ENCODE results near the gene C3orf18.

DNA sequence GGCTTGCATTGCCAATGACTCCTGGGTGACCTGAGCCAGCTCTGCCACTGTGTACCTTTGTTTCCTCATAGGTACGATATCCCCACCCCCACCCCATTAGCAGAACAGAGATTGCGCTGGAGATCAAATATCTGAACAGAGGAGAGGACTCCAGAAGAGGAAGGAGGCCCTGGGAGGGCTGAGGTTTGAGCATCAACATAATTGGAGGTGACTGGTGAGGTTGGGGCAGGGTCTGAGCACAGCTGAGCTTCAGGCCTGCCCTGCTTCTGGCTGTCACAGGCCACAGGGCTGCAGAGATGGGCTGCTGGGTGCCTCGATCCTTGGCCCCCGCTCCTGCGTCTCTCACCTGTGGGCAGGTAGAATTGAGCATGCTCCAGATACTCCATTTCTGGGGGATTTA is 42.8 kb downstream of the C3orf18 start:
- TF ChIP-seq, protein P1, sequence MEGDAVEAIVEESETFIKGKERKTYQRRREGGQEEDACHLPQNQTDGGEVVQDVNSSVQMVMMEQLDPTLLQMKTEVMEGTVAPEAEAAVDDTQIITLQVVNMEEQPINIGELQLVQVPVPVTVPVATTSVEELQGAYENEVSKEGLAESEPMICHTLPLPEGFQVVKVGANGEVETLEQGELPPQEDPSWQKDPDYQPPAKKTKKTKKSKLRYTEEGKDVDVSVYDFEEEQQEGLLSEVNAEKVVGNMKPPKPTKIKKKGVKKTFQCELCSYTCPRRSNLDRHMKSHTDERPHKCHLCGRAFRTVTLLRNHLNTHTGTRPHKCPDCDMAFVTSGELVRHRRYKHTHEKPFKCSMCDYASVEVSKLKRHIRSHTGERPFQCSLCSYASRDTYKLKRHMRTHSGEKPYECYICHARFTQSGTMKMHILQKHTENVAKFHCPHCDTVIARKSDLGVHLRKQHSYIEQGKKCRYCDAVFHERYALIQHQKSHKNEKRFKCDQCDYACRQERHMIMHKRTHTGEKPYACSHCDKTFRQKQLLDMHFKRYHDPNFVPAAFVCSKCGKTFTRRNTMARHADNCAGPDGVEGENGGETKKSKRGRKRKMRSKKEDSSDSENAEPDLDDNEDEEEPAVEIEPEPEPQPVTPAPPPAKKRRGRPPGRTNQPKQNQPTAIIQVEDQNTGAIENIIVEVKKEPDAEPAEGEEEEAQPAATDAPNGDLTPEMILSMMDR (IDR thresholded peaks at IDR 0.05; ENCODE audit: low read depth, low read length), result no peak
- TF ChIP-seq MYC (IDR thresholded peaks at IDR 0.05; ENCODE audit: low read depth, low read length) (no peak), POLR2A (IDR thresholded peaks at IDR 0.05; ENCODE audit: extremely low read depth, insufficient read length) (no peak)
- TF ChIP-seq, protein P2, sequence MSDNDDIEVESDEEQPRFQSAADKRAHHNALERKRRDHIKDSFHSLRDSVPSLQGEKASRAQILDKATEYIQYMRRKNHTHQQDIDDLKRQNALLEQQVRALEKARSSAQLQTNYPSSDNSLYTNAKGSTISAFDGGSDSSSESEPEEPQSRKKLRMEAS (IDR thresholded peaks at IDR 0.05; ENCODE audit: low read depth, low read length), result no peak

Data from NB4 (cell line).